Liver (tissue), 9 donors: ENCODE results near the gene MGAT4A. TPM values are rescaled to one million over a fixed set of nuclear protein-coding genes. Genes with fewer than 3 reads are reported as not detected.
A peak's percentile ranks its signal among the peaks of the same experiment; 100 is the strongest.

Experiments
- DNase-seq: peaks from one replicate; pipeline ENCODE4 v3.0.0-alpha.2; 2017; ENCODE audit warnings: low spot score
- H3K27ac ChIP-seq, 2 donors: one replicate each; pipeline ENCODE4 v1.7.0; 2013; ENCODE audit warnings: inconsistent platforms in 2 of 2, low read length in 2 of 2, control low read depth in 1 of 2, low read depth in 1 of 2, mild to moderate bottlenecking in 1 of 2
- H3K27me3 ChIP-seq, 4 donors: one replicate each; pipeline versions ENCODE4 v1.6.1 to v1.7.0; 2013; ENCODE audit warnings: low read length in 3 of 4, inconsistent platforms in 1 of 4, mild to moderate bottlenecking in 1 of 4, moderate library complexity in 1 of 4; ENCODE audit not compliant: control insufficient read depth in 4 of 4, insufficient read depth in 4 of 4
- H3K36me3 ChIP-seq, 4 donors: one replicate each; pipeline versions ENCODE4 v1.6.1 to v1.7.0; 2013; ENCODE audit warnings: low read length in 3 of 4, mild to moderate bottlenecking in 3 of 4, low read depth in 1 of 4, moderate library complexity in 1 of 4; ENCODE audit not compliant: control insufficient read depth in 4 of 4, insufficient read depth in 3 of 4
- H3K4me1 ChIP-seq, 4 donors: one replicate each; pipeline versions ENCODE4 v1.6.1 to v1.7.0; 2013; ENCODE audit warnings: low read length in 3 of 4, mild to moderate bottlenecking in 3 of 4, moderate library complexity in 1 of 4; ENCODE audit not compliant: control insufficient read depth in 4 of 4, insufficient read depth in 4 of 4
- H3K4me3 ChIP-seq, 3 donors: one replicate each; pipeline versions ENCODE4 v1.6.1 to v1.7.0; 2013; ENCODE audit warnings: low read length in 3 of 3, control low read depth in 1 of 3, low read depth in 1 of 3, mild to moderate bottlenecking in 1 of 3
- H3K9ac ChIP-seq, 2 donors: one replicate each; pipeline ENCODE4 v1.7.0; 2013; ENCODE audit warnings: low read length in 2 of 2, mild to moderate bottlenecking in 2 of 2, moderate library complexity in 2 of 2, control low read depth in 1 of 2, low read depth in 1 of 2
- H3K9me3 ChIP-seq, 4 donors: one replicate each; pipeline versions ENCODE4 v1.6.1 to v1.7.0; 2013; ENCODE audit warnings: low read length in 3 of 4; ENCODE audit not compliant: control insufficient read depth in 4 of 4
- ATF3 ChIP-seq: IDR thresholded peaks from 2 replicates; pipeline ENCODE4 v1.6.1; 2016; ENCODE audit warnings: antibody characterized with exemption
- CTCF ChIP-seq: fragments of 150-350 bp; IDR thresholded peaks from 2 replicates; pipeline ENCODE4 v1.5.1; 2017; ENCODE audit warnings: improper control_type of control experiment, low read depth, low read length; ENCODE audit not compliant: missing input control
- EGR1 ChIP-seq, 2 donors: IDR thresholded peaks; 2 replicates each; pipeline ENCODE4 v1.6.1; 2016 to 2018; ENCODE audit warnings: antibody characterized with exemption in 2 of 2, low read depth in 2 of 2
- FOXA1 ChIP-seq: IDR thresholded peaks from 2 replicates; pipeline ENCODE4 v1.6.1; 2016; ENCODE audit warnings: antibody characterized with exemption
- FOXA2 ChIP-seq: IDR thresholded peaks from 2 replicates; pipeline ENCODE4 v1.6.1; 2016; ENCODE audit warnings: antibody characterized with exemption
- GABPA ChIP-seq, 2 donors: IDR thresholded peaks in 1 of 2; conservative IDR thresholded peaks in 1 of 2; 2 replicates each; pipeline ENCODE4 v1.6.1; 2016; ENCODE audit warnings: antibody characterized with exemption in 2 of 2, mild to moderate bottlenecking in 1 of 2, moderate library complexity in 1 of 2
- HNF4A ChIP-seq, 2 donors: conservative IDR thresholded peaks; 2 replicates each; pipeline ENCODE4 v1.6.1; 2016; ENCODE audit warnings: antibody characterized with exemption in 2 of 2, mild to moderate bottlenecking in 2 of 2
- HNF4G ChIP-seq: IDR thresholded peaks from 2 replicates; pipeline ENCODE4 v1.6.1; 2016; ENCODE audit warnings: antibody characterized with exemption
- JUND ChIP-seq, 2 donors: IDR thresholded peaks; 2 replicates each; pipeline ENCODE4 v1.6.1; 2016; ENCODE audit warnings: antibody characterized with exemption in 2 of 2
- MAX ChIP-seq: IDR thresholded peaks from 2 replicates; pipeline ENCODE4 v1.6.1; 2016; ENCODE audit warnings: antibody characterized with exemption
- NR2F2 ChIP-seq: IDR thresholded peaks from 2 replicates; pipeline ENCODE4 v1.6.1; 2016; ENCODE audit warnings: antibody characterized with exemption
- RAD21 ChIP-seq, 2 donors: IDR thresholded peaks; 2 replicates each; pipeline ENCODE4 v1.6.1; 2016; ENCODE audit warnings: antibody characterized with exemption in 2 of 2, mild to moderate bottlenecking in 2 of 2
- REST ChIP-seq: IDR thresholded peaks from 2 replicates; pipeline ENCODE4 v1.6.1; 2016; ENCODE audit warnings: antibody characterized with exemption, mild to moderate bottlenecking
- RXRA ChIP-seq, 2 donors: IDR thresholded peaks; 2 replicates each; pipeline ENCODE4 v1.6.1; 2017 to 2018; ENCODE audit warnings: antibody characterized with exemption in 2 of 2, mild to moderate bottlenecking in 1 of 2
- SP1 ChIP-seq: IDR thresholded peaks from 2 replicates; pipeline ENCODE4 v1.6.1; 2018; ENCODE audit warnings: antibody characterized with exemption, mild to moderate bottlenecking
- TAF1 ChIP-seq: conservative IDR thresholded peaks from 2 replicates; pipeline ENCODE4 v1.6.1; 2016; ENCODE audit warnings: antibody characterized with exemption, mild to moderate bottlenecking
- YY1 ChIP-seq: IDR thresholded peaks from 2 replicates; pipeline ENCODE4 v1.6.1; 2016; ENCODE audit warnings: antibody characterized with exemption, mild to moderate bottlenecking
- ZBTB33 ChIP-seq: IDR thresholded peaks from 2 replicates; pipeline ENCODE4 v1.6.1; 2016; ENCODE audit warnings: antibody characterized with exemption
- polyA plus RNA-seq, 2 donors: library from polyadenylated mRNA; stranded (reverse) in 1 of 2; unstranded in 1 of 2; fragments of 200-250 nt in 1 of 2; fragments of >200 nt in 1 of 2; fragmentation: Nextera tagmentation in 1 of 2; extraction: Ambion mirVana in 1 of 2; gene quantifications; one replicate each; pipeline versions ENCODE4 v1.2.1 to v1.2.3, GENCODE V29; 2013 to 2015
- total RNA-seq, 2 donors: library from RNA; depleted of rRNA; stranded (reverse); fragments of >200 nt; gene quantifications; one replicate each; pipeline ENCODE4 v1.2.3, GENCODE V29; 2014
- donor health status: healthy.
- donor health status: healthy.
- donor health status: healthy.
- donor health status: healthy.
- donor health status: healthy.

Gene MGAT4A
- total and polyA plus RNA-seq, 4 donors, result 2.7 to 17.3 (median 5.4) TPM

- DNase-seq, result no peak
- Histone ChIP-seq H3K27ac (peak overlapping the region in 1 of 2 donors; percentile 31), H3K4me3 (peak overlapping the region in 1 of 3 donors; percentile 15), H3K9me3 (no peaks in the 10 kb centered on the region), H3K36me3 (no peaks in the 10 kb centered on the region), H3K9ac (no peak overlapping the region), H3K4me1 (peaks cover 5 to 25% (median 19%) of the 10 kb centered on the region in 4 donors), H3K27me3 (no peaks in the 10 kb centered on the region)
- peak; percentile 32 for TF ChIP-seq SP1
- TF ChIP-seq JUND (IDR thresholded peaks at IDR 0.05), result peak in 1 of 2 donors; percentile 24
- TF ChIP-seq ZBTB33, result no peak
- TF ChIP-seq RXRA (IDR thresholded peaks at IDR 0.05), result peak; percentile 16 to 50
- TF ChIP-seq CTCF, result no peak
- no peak for TF ChIP-seq GABPA (IDR thresholded peaks at IDR 0.05 in 1 of 2, conservative IDR thresholded peaks at IDR 0.05 in 1 of 2)
- TF ChIP-seq FOXA2, result peak; percentile 35
- TF ChIP-seq HNF4A (conservative IDR thresholded peaks at IDR 0.05), result peak; percentile 63 to 66
- TF ChIP-seq YY1, result peak; percentile 57
- no peak for TF ChIP-seq REST
- no peak for TF ChIP-seq HNF4G
- TF ChIP-seq FOXA1, result no peak
- no peak for TF ChIP-seq TAF1
- peak in 1 of 2 donors; percentile 49 for TF ChIP-seq EGR1 (IDR thresholded peaks at IDR 0.05; ENCODE audit: low read depth in 2 of 2)
- no peak for TF ChIP-seq MAX
- TF ChIP-seq ATF3, result no peak
- TF ChIP-seq NR2F2, result no peak
- TF ChIP-seq RAD21 (IDR thresholded peaks at IDR 0.05), result peak; percentile 21 to 43
Observed at GRCh38 chr2:98709535-98709934, 21.4 kb downstream of the MGAT4A start.
